Cardiac septum (tissue), 1 donor: Measurements from ENCODE around the gene PNMA8C. TPM values are rescaled to one million over a fixed set of nuclear protein-coding genes. Genes with fewer than 3 reads are reported as not detected.
"Not testable (repeated sequence)": the region's sequence is repeated elsewhere in the genome, so short reads cannot be mapped to it uniquely, and the experiment has no call there.

Source experiments
- DNase-seq: peaks from one replicate; pipeline ENCODE4 v3.0.0-alpha.2; 2020; ENCODE audit warnings: low spot score
- intact Hi-C: fragments of 100-400 bp; cut with DNase I; formaldehyde crosslinking; loops from one replicate; pipeline ENCODE4 v1.14.0; 2022
- total RNA-seq: library from RNA; stranded (reverse); fragmentation: NEBNext Ultra II Directional; extraction: Animal tissue kit (Norgen Biotek cat#: 25700); gene quantifications from one replicate; pipeline ENCODE4 v1.2.1, GENCODE V29; 2021
- donor health status: DM: no; HTN: no; CAD: no.

The PNMA8C gene
- total RNA-seq, 1 donor from 2014 or later: 0.16 TPM

- intact Hi-C loops: no loop called here
Observed at GRCh38 chr19:46449228-46449627, 20.5 kb upstream of the PNMA8C start.

DNA sequence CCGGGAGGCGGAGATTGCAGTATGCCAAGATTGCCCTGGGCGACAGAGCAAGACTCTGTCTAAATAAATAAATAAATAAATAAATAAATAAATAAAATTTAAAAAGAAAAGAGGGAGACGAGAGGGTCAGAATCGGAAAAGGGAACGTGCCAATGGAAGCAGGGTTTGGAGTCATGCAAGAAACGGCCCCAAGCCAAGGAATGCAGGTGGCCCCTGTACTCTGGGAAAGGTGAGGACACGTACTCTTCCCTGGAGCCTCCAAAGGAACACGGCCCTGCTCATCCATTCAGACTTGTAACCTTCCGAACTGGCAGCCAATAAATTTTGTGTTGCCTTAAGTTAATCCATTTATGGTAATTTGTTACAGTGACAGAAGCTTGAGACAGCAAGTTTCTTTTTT, 19.9 kb upstream of the PNMA8C start:
- intact Hi-C loops: no loop called here

More at GRCh38 chr19:46449228-46449627, 20.5 kb upstream of the PNMA8C start:
- DNase-seq: no peak

GRCh38 chr19:46447824-46448223, 19.1 kb upstream of the PNMA8C start:
- intact Hi-C loops: no loop called here
- DNase-seq: no peak

More for the DNA sequence above, 19.9 kb upstream of the PNMA8C start:
- DNase-seq: no peak

DNA sequence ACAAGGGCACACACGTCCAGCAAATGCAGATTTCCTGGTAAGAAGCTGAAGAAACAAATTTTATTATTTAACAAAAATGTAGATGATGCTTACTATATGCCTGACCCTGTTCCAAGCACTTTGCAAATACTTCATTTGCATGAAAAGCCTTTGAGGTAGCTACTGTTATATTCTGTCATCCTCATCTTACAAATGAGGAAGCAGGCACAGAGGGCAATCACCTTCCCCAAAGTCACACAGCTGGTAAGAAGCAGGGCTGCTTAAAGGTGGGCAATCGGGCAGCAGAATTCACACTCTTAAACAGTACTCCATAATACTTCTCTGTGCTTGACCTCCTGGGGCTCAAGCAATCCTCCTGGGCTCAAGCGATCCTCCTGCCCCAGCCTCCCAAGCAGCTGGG, 18.3 kb upstream of the PNMA8C start:
- intact Hi-C loops: no loop called here
- no peak for DNase-seq

- no peak for DNase-seq
- intact Hi-C loops: no loop called here
Observed at GRCh38 chr19:46446021-46446420, 17.3 kb upstream of the PNMA8C start.

DNA sequence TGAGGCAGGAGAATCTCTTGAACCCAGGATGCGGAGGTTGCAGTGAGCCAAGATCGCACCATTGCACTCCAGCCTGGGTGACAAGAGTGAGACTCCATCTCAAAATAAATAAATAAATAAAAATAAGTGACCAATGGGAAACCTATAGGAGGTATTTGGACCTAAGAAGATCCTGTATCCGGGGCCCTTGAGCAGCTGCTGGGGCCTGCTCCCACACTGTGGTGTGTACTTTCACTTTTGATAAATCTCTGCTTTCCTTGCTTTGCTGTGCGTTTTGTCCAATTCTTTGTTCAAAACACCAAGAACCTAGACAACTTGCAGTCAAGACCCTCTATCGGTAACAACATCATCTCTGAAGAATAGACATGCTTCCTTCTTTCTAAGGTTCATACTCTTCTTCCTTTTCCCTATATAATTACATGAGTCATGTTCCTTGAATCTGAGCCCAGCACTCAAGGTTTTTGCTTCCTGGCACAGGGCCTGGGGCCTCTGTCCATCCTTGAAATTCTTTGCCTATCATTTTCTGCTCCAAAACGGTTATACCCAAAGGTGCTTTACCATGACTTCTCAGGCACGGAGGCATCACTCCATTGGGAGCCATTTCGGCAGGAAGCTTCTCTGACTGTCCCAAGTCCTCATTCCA, 14.2 kb upstream of the PNMA8C start:
- no peak for DNase-seq
- intact Hi-C loops: no loop called here

- intact Hi-C loops: no loop called here
- no peak for DNase-seq
Observed at GRCh38 chr19:46441866-46442265, 13.1 kb upstream of the PNMA8C start.

DNA sequence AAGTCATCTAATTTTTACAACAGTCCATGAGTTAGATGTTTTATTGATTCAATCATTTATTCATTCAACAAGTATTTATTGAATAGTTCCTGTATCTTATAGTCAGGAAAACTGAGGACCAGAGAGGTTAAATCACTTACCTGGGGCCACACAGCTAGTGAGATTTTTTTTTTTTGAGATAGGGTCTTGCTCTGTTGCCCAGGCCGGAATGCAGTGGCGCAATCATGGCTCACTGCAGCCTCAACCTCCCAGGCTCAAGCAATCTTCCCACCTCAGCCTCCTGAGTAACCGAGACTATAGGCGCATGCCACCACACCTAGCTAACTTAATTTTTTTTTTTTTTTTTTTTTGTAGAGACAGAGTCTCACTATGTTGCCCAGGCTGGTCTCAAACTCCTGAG, 7.0 kb upstream of the PNMA8C start:
- intact Hi-C loops: not testable (repeated sequence)

DNA sequence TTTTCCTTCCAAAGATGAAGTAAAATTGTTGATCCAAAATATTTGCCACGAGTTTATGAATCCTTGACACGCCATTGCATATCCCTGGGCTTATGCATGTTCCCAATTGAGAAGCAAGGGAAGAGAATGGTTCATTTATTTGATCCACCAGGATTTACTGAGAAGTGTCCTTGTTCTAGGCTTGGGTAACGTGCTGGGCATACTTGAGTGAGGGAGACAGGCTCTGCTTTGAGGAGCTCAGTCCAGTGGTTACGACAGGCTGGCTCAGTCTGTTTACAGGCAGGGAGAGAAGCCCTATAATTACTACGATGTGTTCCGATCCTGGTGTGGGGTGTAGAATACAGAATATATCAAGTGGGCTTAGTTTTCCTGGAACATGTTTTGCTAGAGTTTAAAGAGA, 6.3 kb upstream of the PNMA8C start:
- DNase-seq: no peak
- intact Hi-C loops: no loop called here

More for the DNA sequence above, 7.0 kb upstream of the PNMA8C start:
- DNase-seq: not testable (repeated sequence)

GRCh38 chr19:46433470-46433869, 4.7 kb upstream of the PNMA8C start:
- intact Hi-C loops, DNase-seq: not testable (repeated sequence)

GRCh38 chr19:46431824-46432223, 3.1 kb upstream of the PNMA8C start:
- intact Hi-C loops: no loop called here

GRCh38 chr19:46429999-46430398, 1.3 kb upstream of the PNMA8C start:
- intact Hi-C loops: no loop called here
- no peak for DNase-seq

More at GRCh38 chr19:46431824-46432223, 3.1 kb upstream of the PNMA8C start:
- DNase-seq: no peak

DNA sequence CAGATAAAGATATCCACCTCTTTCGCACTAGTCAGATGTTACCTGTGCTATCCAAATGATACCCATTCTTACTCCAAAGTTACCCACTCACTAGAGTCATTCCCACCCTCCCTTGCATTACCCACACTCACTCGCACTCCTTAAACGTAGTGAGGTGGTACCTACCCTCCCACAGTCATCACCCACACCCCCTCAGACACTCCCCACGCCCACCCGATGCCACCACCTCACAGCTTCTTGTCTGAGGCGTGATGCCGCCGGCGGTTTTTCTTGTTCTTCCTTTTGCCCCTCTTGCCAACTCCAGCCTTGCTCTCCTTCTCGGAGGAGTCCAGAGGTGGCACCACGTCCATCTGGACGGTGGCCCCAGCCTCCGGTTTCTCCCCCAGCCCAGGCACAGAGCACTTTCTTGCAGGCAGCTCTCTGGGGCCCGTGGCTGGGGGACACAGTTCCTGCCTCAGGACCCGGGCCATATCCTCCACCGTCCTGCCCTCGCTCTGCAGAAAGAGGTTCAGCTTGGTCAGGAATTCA, 1.2 kb downstream of the PNMA8C start:
- no peak for DNase-seq
- intact Hi-C loops: no loop called here

DNA sequence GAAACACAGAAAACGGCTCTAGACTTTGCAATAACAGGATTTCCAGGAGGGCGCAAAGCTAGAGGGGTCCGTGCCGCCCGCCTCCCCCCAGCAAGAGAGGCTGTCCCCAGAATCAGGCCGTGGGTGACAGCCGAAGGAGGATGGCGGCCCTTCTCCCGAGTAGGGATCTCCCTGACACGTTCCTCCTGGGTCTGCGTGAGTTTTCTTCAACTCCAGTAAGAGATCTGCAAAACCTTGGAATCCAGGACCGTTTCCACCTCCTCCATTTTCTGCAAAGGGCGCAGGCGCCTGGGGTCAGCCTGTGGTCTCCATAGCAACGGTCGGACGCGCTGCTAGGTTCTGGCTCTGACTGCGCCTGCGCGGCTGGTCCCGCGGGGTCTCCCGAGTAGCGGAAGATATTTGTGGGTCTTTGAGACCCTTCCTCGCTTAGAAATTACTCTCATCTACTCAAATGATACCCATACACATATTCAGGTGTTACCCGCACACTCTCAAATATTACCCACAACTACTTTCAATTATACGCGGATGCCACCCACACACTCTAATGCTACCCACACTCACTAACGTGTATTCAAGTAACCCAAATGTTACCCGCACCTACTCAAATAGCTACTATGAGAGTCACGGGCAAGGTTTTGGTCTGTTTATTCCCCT, 2.1 kb downstream of the PNMA8C start:
- DNase-seq: no peak
- intact Hi-C loops: no loop called here

DNA sequence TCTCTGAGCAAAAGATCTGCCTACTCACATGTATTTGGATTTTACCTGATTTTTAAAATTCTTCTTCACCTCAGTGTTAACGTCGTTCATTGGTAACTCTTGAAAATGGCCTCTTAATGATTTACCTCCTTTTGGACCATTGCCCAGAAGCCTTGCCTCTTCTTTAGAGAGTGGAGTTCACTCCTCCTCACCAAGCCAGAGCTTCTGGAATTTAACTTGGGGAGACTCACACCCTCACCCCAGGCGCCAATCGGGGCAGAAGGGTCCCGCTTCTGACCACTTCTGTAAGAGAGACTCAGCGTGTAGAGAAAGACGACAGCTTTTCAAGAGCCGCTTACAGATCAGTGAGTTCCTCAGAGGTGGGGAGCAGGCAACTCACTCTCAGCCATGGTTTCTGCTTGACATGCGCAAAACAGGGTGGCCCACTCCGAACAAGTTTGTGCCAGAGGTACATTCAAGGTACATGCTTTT, 2.7 kb downstream of the PNMA8C start:
- intact Hi-C loops: no loop called here
- no peak for DNase-seq

DNA sequence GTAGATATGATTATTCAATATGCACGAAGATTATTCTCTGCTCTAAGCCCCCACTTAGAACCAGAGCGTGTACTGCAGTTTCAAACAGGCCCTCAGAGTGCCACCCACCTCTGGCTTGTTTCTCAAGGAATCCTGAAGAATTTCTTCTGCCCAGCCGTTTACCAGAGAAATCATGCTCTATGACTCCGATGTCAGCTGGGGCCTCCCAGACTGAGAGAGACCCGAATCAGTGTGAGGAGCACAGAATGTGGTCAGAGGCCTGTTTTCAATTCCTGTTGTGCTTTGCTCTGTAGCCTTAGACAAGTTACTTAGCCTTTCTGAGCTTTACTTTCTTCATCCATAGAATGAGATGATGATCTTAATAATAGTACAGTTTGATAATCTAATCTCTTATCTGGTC, 5.5 kb downstream of the PNMA8C start:
- intact Hi-C loops: no loop called here
- no peak for DNase-seq

- no peak for DNase-seq
- intact Hi-C loops: no loop called here
Observed at GRCh38 chr19:46422344-46422743, 6.4 kb downstream of the PNMA8C start.

DNA sequence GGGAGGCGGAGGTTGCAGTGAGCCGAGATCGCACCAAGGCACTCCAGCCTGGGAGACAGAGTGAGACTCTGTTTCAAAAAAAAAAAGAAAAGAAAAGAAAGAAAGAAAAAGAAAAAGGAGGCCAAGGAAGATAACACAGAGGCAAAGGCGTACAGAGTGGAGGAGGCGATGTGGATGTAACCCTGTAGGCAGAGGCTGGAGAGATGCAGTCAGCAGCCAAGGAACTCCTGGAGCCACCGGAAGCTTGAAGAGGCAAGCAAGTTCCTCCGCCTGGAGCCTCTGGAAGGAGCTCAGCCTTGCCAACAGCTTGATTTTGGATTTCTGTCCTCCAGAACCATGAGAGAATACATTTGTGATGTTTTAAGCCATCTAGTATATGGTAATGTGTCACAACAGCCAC, 8.7 kb downstream of the PNMA8C start:
- DNase-seq: no peak
- intact Hi-C loops: no loop called here

DNA sequence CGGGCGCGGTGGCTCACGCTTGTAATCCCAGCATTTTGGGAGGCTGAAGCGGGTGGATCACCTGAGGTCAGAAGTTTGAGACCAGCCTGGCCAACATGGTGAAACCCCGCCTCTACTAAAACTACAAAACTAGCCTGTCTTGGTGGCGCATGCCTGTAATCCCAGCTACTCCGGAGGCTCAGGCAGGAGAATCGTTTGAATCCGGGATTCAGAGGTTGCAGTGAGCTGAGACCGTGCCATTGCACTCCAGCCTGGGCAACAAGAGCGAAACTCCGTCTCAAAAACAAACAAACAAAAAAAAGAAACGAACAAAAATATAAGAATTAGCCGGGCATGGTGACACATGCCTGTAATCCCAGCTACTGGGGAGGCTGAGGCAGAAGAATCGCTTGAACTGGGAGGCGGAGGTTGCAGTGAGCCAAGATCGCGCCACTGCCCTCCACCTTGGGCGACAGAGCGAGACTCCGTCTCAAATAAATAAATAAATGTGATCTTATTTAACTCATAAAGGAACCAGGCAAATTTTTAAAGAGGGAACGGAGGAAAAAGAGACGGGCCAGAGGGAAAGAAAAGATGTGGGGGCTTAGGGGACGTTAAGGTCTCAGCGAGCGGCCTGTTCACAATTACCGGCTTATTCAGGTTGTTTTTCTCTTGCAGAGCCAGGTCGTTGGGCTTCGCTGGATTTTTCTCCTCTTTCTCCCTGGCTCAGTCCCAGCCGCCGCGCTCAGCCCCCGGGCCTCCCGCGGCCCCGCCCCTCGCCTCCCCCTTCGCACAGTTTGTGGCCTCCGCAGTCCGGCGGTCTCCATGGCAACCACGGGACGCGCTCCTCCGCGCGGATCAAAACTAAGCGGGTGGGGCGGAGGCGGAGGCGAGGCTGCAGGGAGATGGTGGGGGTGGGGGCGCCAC, 12.7 kb downstream of the PNMA8C start:
- peak; percentile 88 for DNase-seq
- intact Hi-C loops: loop anchor here (2.0 kb wide), 1 partner anchor 55 kb away; the partner anchor contains the start of gene PNMA8A

DNA sequence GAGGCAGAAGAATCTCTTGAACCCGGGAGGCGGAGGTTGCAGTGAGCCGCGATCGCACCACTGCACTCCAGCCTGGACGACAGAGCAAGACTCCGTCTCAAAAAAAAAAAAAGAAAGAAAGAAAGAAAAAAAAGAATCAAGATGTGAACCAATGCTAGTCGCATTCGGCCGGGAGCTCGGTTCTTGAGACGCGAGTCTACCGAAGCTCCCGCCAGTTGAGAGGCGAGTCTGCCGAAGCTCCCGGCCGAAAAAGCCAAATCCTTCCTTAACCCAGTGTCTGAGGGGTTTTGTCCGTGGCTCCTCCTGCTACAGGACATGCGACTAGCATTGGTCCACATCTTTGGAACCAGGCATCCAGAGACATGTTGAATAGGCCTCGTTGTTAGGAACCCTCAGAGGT, 13.8 kb downstream of the PNMA8C start:
- intact Hi-C loops, DNase-seq: not testable (repeated sequence)
